ENCODE data around the gene CDK17.
"Not testable (repeated sequence)": the region's sequence is repeated elsewhere in the genome, so short reads cannot be mapped to it uniquely, and the experiment has no call there.

Gene CDK17

DNA sequence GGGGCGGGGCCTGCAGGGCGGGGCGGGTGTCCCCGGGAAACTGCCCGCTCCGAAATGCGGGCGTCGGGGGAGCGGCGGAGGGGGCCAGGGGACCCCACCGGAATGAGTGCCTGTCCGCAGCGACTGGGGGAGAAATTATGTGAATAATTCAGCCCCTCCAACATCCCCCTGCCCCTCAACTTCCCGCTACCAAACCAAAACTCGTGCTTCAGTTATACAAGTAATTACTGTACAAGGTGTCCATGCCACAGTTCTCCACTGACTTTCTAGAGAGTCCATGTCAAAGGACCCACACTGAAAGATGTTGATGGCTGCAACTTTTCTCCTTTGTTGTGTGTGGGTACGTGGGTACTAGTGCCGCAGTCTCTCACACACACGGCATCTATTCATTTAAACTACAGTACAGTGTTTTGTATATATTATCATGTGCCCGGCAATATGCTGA, 414 bp upstream of the CDK17 start:
- Histone ChIP-seq H3K36me3 (ENCODE audit: control insufficient read depth, insufficient read depth, low read length) (no peaks in the 10 kb centered on the region), H3K4me3 (ENCODE audit: low read depth, low read length) (peak overlapping the region; percentile 80), H3K27me3 (ENCODE audit: control insufficient read depth, insufficient read depth, low read length) (no peaks in the 10 kb centered on the region), H3K9ac (ENCODE audit: low read depth, low read length) (no peak overlapping the region), H3K4me1 (ENCODE audit: control insufficient read depth, insufficient read depth, low read length) (peaks cover 59% of the 10 kb centered on the region), H3K27ac (ENCODE audit: low read depth, low read length) (peak overlapping the region; percentile 56), H3K9me3 (ENCODE audit: control insufficient read depth, insufficient read depth, low read length) (no peaks in the 10 kb centered on the region)

DNA sequence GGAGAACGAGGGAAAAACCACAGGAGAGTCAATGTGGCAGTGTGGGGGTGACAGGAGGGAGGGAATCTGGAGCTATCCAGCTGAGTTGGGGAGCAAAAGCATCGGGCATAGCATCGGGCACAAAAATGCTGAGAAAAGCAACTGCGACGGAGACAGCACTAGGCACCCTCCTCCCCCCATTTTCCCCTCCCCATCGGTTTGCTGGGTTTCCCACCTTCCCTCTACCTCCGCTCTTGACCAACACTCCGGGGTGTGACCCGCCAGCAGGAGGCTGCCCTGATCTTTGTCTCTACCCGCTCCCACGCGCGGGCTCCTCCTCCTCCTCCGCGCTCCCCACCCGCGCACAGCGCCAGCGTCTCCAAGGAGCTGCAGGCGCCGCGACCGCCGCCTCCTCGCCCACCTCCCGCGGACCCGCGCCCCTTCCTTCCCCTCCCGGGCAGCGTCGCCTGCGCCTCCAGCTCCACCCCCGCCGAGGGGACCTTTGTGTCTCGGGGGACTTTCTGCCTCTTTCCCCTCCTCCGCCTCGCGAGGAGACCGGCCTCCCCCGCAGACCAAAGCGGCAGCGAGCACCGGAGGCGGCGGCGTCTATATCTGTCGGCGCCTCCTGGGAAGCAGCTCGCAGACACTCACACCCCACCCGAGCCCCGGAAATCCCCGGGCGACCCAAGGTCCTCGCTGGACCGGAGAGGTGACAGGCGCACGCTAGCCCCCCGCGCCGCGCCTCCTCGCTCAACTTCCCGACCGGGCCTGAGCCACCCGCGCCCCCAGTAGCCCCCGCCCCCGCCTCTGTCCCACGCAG, 920 bp downstream of the CDK17 start:
- Histone ChIP-seq H3K36me3 (ENCODE audit: control insufficient read depth, insufficient read depth, low read length) (no peaks in the 10 kb centered on the region), H3K27ac (ENCODE audit: low read depth, low read length) (peak overlapping the region; percentile 95), H3K27me3 (ENCODE audit: control insufficient read depth, insufficient read depth, low read length) (no peaks in the 10 kb centered on the region), H3K9ac (ENCODE audit: low read depth, low read length) (peak overlapping the region; percentile 72; the same call in 1 of the 2 replicates), H3K4me1 (ENCODE audit: control insufficient read depth, insufficient read depth, low read length) (peaks cover 61% of the 10 kb centered on the region), H3K4me3 (ENCODE audit: low read depth, low read length) (peak overlapping the region; percentile 80), H3K9me3 (ENCODE audit: control insufficient read depth, insufficient read depth, low read length) (no peaks in the 10 kb centered on the region)

GRCh38 chr12:96398424-96399119, 1.7 kb downstream of the CDK17 start:
- Histone ChIP-seq H3K9me3 (ENCODE audit: control insufficient read depth, insufficient read depth, low read length) (no peaks in the 10 kb centered on the region), H3K36me3 (ENCODE audit: control insufficient read depth, insufficient read depth, low read length) (no peaks in the 10 kb centered on the region), H3K9ac (ENCODE audit: low read depth, low read length) (0 out of 2 replicates have a peak overlapping the region, but pooled peaks have one; percentile 11), H3K4me1 (ENCODE audit: control insufficient read depth, insufficient read depth, low read length) (peaks cover 54% of the 10 kb centered on the region), H3K27ac (ENCODE audit: low read depth, low read length) (peak overlapping the region; percentile 3), H3K4me3 (ENCODE audit: low read depth, low read length) (peak overlapping the region; percentile 80), H3K27me3 (ENCODE audit: control insufficient read depth, insufficient read depth, low read length) (no peaks in the 10 kb centered on the region)

- Histone ChIP-seq H3K4me3 (ENCODE audit: low read depth, low read length) (peak overlapping the region; percentile 80), H3K27ac (ENCODE audit: low read depth, low read length) (no peak overlapping the region), H3K36me3 (ENCODE audit: control insufficient read depth, insufficient read depth, low read length) (no peaks in the 10 kb centered on the region), H3K27me3 (ENCODE audit: control insufficient read depth, insufficient read depth, low read length) (no peaks in the 10 kb centered on the region), H3K9ac (ENCODE audit: low read depth, low read length) (no peak overlapping the region), H3K4me1 (ENCODE audit: control insufficient read depth, insufficient read depth, low read length) (peaks cover 52% of the 10 kb centered on the region), H3K9me3 (ENCODE audit: control insufficient read depth, insufficient read depth, low read length) (no peaks in the 10 kb centered on the region)
Observed at GRCh38 chr12:96397756-96398423, 2.3 kb downstream of the CDK17 start.

GRCh38 chr12:96396914-96397313, 3.3 kb downstream of the CDK17 start:
- no peaks in the 10 kb centered on the region for H3K27me3 ChIP-seq (ENCODE audit: control insufficient read depth, insufficient read depth, low read length)
- H3K27ac ChIP-seq (ENCODE audit: low read depth, low read length) = no peak overlapping the region
- H3K9ac ChIP-seq (ENCODE audit: low read depth, low read length) = no peak overlapping the region
- no peak overlapping the region for H3K4me3 ChIP-seq (ENCODE audit: low read depth, low read length)
- peaks cover 51% of the 10 kb centered on the region for H3K4me1 ChIP-seq (ENCODE audit: control insufficient read depth, insufficient read depth, low read length)
- H3K9me3 ChIP-seq (ENCODE audit: control insufficient read depth, insufficient read depth, low read length) = no peaks in the 10 kb centered on the region
- no peaks in the 10 kb centered on the region for H3K36me3 ChIP-seq (ENCODE audit: control insufficient read depth, insufficient read depth, low read length)

GRCh38 chr12:96396209-96396608, 4.0 kb downstream of the CDK17 start:
- peaks cover 43% of the 10 kb centered on the region for H3K4me1 ChIP-seq (ENCODE audit: control insufficient read depth, insufficient read depth, low read length)

GRCh38 chr12:96395236-96395635, 5.0 kb downstream of the CDK17 start:
- H3K4me3 ChIP-seq (ENCODE audit: low read depth, low read length) = no peak overlapping the region
- H3K27me3 ChIP-seq (ENCODE audit: control insufficient read depth, insufficient read depth, low read length) = no peaks in the 10 kb centered on the region
- peaks cover 38% of the 10 kb centered on the region for H3K4me1 ChIP-seq (ENCODE audit: control insufficient read depth, insufficient read depth, low read length)
- H3K9ac ChIP-seq (ENCODE audit: low read depth, low read length) = no peak overlapping the region
- no peaks in the 10 kb centered on the region for H3K9me3 ChIP-seq (ENCODE audit: control insufficient read depth, insufficient read depth, low read length)
- H3K36me3 ChIP-seq (ENCODE audit: control insufficient read depth, insufficient read depth, low read length) = no peaks in the 10 kb centered on the region
- H3K27ac ChIP-seq (ENCODE audit: low read depth, low read length) = no peak overlapping the region

More at GRCh38 chr12:96396209-96396608, 4.0 kb downstream of the CDK17 start:
- no peaks in the 10 kb centered on the region for H3K9me3 ChIP-seq (ENCODE audit: control insufficient read depth, insufficient read depth, low read length)
- no peaks in the 10 kb centered on the region for H3K27me3 ChIP-seq (ENCODE audit: control insufficient read depth, insufficient read depth, low read length)
- H3K4me3 ChIP-seq (ENCODE audit: low read depth, low read length) = no peak overlapping the region
- H3K36me3 ChIP-seq (ENCODE audit: control insufficient read depth, insufficient read depth, low read length) = no peaks in the 10 kb centered on the region
- no peak overlapping the region for H3K9ac ChIP-seq (ENCODE audit: low read depth, low read length)
- H3K27ac ChIP-seq (ENCODE audit: low read depth, low read length) = no peak overlapping the region

DNA sequence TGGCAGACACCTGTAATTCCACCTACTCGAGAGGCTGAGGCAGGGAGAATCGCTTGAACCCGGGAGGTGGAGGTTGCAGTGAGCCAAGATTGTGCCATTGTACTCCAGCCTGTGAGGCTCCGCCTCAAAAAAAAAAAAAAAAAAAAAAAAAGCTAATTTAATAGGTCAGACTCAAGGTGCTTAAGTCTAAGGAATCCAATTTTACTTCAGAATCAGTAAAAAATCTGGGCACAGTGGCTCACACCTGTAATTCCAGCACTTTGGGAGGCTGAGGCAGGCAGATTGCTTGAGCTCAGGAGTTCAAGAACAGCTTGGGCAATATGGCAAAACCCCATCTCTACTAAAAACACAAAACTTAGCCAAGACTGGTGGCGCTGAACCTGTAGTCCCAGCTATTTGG, 7.0 kb downstream of the CDK17 start:
- not testable (repeated sequence) for H3K27me3 ChIP-seq (ENCODE audit: control insufficient read depth, insufficient read depth, low read length); H3K27ac ChIP-seq (ENCODE audit: low read depth, low read length); H3K36me3 ChIP-seq (ENCODE audit: control insufficient read depth, insufficient read depth, low read length); H3K9ac ChIP-seq (ENCODE audit: low read depth, low read length); H3K4me3 ChIP-seq (ENCODE audit: low read depth, low read length); H3K9me3 ChIP-seq (ENCODE audit: control insufficient read depth, insufficient read depth, low read length)
- H3K4me1 ChIP-seq (ENCODE audit: control insufficient read depth, insufficient read depth, low read length) = peaks cover 30% of the 10 kb centered on the region

- H3K36me3 ChIP-seq (ENCODE audit: control insufficient read depth, insufficient read depth, low read length) = no peaks in the 10 kb centered on the region
- H3K4me1 ChIP-seq (ENCODE audit: control insufficient read depth, insufficient read depth, low read length) = peaks cover 22% of the 10 kb centered on the region
- no peak overlapping the region for H3K9ac ChIP-seq (ENCODE audit: low read depth, low read length)
- no peak overlapping the region for H3K4me3 ChIP-seq (ENCODE audit: low read depth, low read length)
- H3K27me3 ChIP-seq (ENCODE audit: control insufficient read depth, insufficient read depth, low read length) = no peaks in the 10 kb centered on the region
- H3K9me3 ChIP-seq (ENCODE audit: control insufficient read depth, insufficient read depth, low read length) = no peaks in the 10 kb centered on the region
- H3K27ac ChIP-seq (ENCODE audit: low read depth, low read length) = no peak overlapping the region
Observed at GRCh38 chr12:96392397-96392796, 7.8 kb downstream of the CDK17 start.

DNA sequence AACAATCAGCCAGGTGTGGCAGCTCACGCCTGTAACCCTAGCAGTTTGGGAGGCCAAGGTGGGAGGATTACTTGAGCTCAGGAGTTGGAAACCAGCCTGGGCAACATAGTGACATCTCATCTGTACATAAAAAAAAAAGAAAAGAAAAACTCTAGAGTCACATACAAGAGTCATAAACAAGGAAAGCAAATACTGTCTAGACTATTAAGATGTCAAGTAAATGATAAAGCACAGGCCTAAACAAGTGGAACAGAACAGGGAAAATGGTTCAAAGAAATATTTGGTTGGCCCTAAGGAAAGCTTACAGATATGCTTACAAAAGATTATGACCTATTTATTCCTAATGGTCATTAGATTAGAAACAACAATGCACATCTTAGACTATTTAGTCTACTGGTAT, 12.3 kb downstream of the CDK17 start:
- Histone ChIP-seq H3K4me3 (ENCODE audit: low read depth, low read length) (no peak overlapping the region), H3K4me1 (ENCODE audit: control insufficient read depth, insufficient read depth, low read length) (peaks cover 3% of the 10 kb centered on the region; the same call in 1 of the 2 replicates), H3K27ac (ENCODE audit: low read depth, low read length) (no peak overlapping the region), H3K9me3 (ENCODE audit: control insufficient read depth, insufficient read depth, low read length) (no peaks in the 10 kb centered on the region), H3K36me3 (ENCODE audit: control insufficient read depth, insufficient read depth, low read length) (no peaks in the 10 kb centered on the region), H3K27me3 (ENCODE audit: control insufficient read depth, insufficient read depth, low read length) (no peaks in the 10 kb centered on the region), H3K9ac (ENCODE audit: low read depth, low read length) (no peak overlapping the region)

DNA sequence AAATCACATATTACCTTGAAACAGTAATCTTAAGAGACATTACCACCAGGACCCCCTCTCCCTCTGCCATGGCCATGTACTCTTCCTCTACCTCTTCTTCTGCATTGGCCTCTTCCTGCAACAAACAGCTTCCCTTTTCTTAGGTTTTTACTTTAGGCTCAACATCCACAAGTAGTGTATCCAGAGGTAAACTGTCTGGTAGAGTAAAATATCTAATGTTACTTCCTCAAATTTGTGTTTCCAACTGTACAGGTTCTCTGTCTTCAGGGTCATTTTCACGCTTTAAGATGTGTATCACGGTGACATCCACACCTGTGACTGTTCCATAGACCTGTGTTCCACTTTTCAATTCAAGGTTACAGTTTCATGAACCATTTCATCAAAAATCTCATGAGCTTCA, 13.4 kb downstream of the CDK17 start:
- Histone ChIP-seq H3K9me3 (ENCODE audit: control insufficient read depth, insufficient read depth, low read length) (no peaks in the 10 kb centered on the region), H3K9ac (ENCODE audit: low read depth, low read length) (no peak overlapping the region), H3K4me3 (ENCODE audit: low read depth, low read length) (no peak overlapping the region), H3K36me3 (ENCODE audit: control insufficient read depth, insufficient read depth, low read length) (no peaks in the 10 kb centered on the region), H3K27ac (ENCODE audit: low read depth, low read length) (no peak overlapping the region), H3K27me3 (ENCODE audit: control insufficient read depth, insufficient read depth, low read length) (no peaks in the 10 kb centered on the region), H3K4me1 (ENCODE audit: control insufficient read depth, insufficient read depth, low read length) (peaks cover 3% of the 10 kb centered on the region; the same call in 1 of the 2 replicates)

Measured in HUES48 (cell line).